A172 (cell line): Measurements from ENCODE around the gene CLDN7. TPM values are rescaled to one million over a fixed set of nuclear protein-coding genes. Genes with fewer than 3 reads are reported as not detected.
A peak's percentile ranks its signal among the peaks of the same experiment; 100 is the strongest.

Source experiments
- DNase-seq: peaks from one replicate; pipeline ENCODE4 v3.0.0-alpha.2; 2015; ENCODE audit warnings: low spot score
- total RNA-seq: library from RNA; depleted of rRNA; stranded (reverse); fragments of >200 nt; shearing (Covaris generic); gene quantifications from 2 replicates; pipeline ENCODE4 v1.2.3, GENCODE V29; 2014

The CLDN7 gene
- total RNA-seq, 1 experiment from 2014 or later = not detected

DNA sequence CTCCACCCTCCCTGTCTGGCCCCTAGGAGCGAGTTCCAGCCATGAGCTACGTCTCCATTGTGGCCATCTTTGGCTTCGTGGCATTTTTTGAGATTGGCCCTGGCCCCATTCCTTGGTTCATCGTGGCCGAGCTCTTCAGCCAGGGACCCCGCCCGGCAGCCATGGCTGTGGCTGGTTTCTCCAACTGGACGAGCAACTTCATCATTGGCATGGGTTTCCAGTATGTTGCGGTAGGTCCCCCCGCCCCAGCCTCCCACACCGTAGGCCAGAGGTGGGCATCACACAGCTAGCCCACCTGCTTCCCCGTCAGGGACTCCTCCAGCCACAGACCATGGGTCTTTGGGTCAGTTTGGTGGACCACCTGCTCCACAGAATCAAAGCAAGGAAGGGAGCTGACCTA is 23.4 kb upstream of the CLDN7 start:
- no peak for DNase-seq

DNA sequence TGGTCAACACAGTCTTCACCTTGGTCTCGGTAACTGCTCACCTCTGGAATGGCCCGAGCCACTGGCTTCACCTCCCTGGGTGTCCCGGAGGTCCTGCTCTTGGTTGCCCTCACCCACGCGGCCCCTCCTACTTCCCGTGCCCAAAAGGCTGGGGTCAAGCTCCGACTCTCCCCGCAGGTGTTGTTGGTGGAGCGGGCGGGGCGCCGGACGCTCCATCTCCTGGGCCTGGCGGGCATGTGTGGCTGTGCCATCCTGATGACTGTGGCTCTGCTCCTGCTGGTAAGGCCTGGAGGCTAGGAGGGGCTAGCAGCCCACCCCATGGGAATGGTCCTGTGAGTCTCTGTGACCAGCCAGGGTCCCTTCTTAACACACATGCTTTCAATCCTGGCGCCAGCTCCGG is 22.6 kb upstream of the CLDN7 start:
- no peak for DNase-seq

DNA sequence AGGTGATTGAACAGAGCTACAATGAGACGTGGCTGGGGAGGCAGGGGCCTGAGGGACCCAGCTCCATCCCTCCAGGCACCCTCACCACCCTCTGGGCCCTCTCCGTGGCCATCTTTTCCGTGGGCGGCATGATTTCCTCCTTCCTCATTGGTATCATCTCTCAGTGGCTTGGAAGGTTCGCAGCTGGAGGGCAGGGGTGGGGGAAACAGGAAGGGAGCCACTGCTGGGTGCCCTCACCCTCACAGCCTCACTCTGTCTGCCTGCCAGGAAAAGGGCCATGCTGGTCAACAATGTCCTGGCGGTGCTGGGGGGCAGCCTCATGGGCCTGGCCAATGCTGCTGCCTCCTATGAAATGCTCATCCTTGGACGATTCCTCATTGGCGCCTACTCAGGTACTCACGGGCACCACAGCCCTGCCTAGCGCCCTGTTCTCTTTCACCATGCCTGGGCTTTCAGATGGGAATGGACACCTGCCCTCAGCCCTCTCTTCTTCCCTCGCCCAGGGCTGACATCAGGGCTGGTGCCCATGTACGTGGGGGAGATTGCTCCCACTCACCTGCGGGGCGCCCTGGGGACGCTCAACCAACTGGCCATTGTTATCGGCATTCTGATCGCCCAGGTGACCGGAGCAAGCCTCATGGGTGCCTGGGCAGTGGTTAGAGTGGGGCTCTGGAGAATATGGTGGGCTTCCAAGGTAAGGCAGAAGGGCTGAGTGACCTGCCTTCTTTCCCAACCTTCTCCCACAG is 21.4 kb upstream of the CLDN7 start:
- no peak for DNase-seq

DNA sequence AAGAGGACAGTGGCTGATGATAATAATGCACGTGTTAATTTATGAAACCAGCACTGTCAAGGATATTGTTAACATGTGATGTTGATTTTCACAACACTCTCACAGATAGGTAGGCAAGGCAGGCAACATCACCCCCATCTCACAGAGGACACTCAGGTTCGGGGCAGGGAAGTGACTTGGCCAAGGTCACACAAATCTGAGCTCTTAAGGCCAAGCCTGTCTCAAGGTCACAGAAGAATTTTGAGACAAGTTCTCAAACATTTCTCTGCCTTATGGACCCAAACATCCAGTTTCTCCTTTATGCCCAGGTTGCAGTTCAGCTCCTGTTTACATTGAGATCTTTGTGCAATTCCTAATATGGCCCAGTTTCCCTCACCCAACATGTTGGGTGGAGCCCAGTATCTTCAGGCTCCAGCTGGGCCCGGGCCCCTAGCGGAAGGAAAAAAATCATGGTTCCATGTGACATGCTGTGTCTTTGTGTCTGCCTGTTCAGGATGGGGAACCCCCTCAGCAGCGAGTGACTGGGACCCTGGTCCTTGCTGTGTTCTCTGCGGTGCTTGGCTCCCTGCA is 20.6 kb upstream of the CLDN7 start:
- DNase-seq = no peak

DNA sequence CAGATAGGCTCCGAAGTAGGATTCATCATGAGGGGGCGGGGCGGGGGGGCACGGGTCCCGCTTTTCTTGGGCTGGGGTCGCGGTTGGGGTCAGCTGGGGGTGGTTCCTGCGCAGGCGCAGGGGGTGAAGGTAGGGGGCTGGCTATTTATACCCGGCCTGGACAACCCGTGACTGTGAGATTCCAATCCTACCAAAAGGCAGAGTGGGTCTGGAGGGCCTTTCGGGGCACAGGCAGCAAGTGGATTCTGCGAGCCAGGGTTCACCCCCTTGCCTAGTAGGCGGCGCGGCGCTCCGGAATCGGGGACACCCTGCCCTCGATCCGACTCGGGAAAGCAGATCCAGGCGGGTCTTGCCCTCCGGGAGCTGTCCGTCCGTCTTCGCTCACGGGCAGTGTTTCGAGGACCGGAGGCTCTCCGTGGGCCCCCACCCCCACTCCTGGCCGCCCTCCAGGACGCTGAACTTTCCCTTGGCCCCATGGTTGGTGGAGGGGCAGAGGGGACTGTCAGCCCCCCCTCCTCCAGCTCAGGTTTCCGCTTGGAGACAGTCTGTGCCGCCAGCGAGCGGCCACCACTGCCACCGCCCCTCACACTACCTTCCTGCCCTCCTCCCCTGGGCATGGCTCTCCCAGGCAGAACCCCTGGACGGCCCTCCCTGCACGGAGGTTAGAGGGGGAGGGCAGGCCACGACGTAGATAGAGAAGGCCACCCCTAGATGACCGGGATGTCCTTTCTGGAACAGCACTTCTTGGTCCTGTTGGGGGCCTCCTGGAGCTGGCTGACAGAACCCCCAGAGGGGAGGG is 19.9 kb upstream of the CLDN7 start:
- DNase-seq = no peak

DNA sequence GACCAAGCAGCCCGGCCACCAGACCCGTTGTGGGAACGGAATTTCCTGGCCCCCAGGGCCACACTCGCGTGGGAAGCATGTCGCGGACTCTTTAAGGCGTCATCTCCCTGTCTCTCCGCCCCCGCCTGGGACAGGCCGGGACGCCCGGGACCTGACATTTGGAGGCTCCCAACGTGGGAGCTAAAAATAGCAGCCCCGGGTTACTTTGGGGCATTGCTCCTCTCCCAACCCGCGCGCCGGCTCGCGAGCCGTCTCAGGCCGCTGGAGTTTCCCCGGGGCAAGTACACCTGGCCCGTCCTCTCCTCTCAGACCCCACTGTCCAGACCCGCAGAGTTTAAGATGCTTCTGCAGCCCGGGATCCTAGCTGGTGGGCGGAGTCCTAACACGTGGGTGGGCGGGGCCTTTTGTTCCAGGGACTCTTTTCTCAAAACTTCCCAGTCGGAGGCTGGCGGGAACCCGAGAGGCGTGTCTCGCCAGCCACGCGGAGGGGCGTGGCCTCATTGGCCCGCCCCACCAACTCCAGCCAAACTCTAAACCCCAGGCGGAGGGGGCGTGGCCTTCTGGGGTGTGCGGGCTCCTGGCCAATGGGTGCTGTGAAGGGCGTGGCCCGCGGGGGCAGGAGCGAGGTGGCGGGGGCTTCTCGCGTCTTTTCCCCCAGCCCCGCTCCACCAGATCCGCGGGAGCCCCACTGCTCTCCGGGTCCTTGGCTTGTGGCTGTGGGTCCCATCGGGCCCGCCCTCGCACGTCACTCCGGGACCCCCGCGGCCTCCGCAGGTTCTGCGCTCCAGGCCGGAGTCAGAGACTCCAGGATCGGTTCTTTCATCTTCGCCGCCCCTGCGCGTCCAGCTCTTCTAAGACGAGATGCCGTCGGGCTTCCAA is 19.0 kb upstream of the CLDN7 start, which contains the start of gene SLC2A4:
TSS of gene SLC2A4 (plus strand) at position 645 of the 879 bp plus-strand sequence. CDS start at position 862, 217 bp downstream.
- peak; percentile 88 for DNase-seq

DNA sequence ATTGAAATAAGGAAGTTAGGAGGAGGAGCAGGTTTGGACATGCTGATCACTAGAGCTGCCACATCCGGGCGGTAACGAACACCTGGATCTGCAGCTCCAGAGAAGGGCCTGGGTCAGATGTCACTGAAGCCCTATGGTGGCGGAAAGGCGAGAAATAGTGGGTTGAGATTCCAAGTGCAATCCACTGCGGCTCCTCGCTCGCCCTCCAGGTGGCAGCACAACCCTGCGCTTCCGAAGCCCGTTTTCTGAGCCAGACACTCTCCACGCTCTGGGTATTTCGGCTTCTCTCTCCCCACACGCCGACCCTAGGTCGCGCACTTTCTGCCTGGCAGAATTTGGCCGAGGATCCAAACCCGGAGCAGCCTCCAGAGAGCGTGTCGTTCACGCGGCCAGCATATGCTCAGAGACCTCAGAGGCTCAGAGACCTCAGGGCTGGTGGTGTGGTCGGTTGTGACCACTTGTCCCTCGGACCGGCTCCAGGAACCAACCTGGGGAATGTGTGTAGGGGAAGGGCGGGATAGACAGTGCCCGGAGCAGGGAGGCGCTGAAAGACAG is 18.3 kb upstream of the CLDN7 start:
- peak; percentile 77 for DNase-seq

DNA sequence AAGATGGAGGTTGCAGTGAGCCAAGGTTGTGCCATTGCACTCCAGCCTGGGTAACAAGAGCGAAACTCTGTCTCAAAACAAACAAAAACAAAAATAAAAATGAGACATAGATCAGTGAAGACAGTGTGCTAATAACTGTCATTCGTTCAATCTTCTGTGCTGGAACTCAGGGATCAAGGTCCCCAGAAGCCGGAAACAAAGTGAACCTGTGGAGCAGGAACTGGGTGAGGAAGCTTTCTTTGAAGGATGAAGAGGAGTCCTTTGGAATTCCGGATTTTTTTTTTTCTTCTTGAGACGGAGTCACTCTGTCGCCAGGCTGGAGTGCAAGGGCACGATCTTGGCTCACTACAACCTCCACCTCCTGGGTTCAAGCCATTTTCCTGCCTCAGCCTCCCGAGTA is 17.2 kb upstream of the CLDN7 start:
- DNase-seq = no peak

DNA sequence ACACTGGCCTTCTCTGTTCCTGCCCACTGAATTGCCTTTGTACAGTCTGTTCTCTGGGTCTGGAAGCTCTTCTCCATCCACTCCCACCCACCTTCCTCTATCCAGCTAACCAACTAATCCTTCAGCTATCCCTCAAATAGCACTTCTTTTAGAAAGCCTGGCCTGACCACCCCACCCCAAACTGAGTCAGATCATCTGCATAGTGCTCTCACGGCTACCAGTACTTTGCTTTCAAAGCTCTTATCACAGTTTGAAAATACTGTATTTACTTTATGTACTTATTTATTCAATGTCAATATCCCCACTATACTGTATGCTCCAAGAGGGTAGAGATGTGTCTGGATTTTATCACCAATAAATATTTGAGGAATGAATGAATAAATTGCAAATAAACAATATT is 4.5 kb upstream of the CLDN7 start:
- no peak for DNase-seq

DNA sequence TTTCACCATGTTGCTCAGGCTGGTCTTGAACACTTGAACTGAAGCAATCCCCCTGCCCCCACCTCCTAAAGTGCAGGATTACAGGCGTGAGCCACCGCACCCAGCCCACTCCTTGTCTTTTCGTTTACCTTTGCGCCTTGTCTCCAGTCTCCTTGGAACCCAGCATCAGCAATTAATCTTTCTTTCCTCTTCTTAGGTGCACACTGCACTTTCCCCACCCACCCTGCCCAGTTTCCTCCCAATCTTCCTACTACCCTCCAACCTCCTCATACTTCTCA is 1.5 kb upstream of the CLDN7 start:
- DNase-seq = no peak

DNA sequence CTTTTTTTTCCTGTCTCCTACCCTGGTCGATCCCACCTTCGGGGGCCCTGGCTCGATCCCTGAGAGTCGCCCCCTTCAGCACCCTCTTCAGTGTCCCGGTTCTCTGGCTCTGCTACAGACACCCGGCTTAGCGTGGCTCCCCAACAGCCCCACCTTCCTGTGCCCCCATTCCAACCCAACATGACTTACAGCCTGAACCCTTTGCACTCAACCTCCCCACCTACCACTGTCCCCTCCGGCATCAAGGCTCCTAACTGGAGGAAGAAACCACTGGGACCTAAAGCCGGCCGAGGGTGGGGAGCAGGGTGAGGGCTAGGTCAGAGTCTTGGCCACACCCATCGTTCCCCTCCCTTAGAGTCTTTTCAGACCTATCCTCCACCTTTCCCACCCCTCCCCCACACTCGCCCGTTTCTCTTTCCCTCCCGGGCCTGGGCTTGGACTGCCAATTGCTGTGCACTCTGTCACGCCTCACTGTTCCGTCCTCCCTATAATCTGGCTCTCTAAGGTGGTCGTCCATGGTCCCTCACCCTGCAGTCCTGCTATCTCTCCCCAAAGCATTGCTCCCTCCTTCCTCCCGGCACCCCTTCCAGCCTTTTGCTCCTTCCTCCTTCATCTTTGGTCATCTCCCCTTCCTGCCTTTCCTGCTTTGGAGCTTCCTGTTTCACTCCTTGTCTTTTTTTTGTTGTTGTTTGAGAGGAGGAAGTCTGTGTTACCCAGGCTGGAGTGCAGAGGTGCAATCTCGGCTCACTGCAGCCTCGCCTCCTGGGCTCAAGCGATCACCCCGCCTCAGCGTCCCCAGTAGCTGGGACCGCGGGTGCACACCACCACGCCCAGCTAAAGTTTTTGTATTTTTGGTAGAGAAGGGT is 890 bp upstream of the CLDN7 start:
- no peak for DNase-seq

DNA sequence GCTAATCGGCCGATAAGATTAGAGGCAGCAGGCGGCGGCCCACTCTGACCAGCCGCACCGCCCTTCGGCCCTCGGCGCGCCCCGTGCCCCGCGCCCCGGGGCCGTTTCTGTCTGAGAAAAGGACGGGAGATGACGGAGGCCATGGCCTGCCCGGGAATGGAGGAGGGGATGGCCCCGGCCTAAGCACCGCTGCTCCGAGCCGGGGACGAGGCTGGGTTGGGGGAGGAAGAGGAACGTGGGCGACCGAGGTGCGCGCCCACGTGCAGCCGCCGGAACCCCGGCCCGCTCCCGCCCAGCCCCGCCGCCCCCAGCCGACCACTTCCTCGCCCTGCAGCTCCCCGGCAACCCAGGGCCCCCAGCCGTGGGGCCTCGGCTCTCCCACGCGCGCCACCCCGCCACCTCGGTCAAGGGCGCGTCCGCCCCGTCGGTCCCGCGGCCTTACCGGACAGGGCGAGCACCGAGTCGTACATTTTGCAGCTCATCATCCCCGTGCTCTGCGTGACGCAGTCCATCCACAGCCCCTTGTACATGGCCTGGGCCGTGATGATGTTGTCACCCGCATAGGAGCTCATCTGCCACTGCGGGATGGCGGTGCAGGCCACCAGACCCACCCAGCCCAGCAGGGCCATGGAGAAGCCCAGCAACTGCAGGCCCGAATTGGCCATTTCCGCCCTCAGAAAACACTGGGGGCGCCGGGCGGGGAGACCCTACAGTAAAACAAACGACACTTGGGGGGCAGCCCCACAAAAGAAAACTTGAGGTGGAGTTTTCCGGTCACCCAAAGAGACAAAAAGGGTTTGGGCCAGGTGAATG is 693 bp downstream of the CLDN7 start:
- DNase-seq = no peak

DNA sequence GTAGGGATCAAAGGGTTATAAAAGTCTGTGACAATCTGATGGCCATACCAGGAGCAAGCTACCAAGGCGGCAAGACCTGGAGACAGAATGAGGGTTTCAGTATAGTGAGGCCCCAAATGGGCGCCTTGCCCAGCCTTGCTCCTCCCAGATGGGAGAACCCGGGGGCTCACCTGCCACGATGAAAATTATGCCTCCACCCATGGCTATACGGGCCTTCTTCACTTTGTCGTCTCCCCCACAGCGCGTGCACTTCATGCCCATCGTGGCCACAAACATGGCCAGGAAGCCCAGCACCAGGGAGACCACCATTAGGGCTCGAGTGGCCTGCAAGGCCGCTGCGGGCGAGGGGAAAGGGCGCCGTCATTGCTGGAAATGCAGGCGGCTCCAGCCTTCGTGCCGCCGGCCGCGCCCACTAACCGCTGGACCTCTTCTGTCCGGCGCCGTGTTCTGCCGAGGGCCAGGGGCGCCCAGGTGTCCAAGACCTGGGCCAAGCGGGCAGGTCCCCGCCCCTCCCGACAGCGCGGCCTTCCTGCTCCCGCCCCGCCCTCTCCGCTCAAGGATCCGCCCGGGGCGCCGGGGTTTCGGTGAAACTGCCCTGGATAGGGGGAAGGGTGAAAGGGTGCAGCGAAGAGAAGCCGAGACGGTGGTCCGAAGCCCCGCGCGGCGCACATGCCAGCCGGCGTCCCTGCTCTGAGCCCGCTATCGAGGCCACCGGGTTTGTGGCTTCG is 1.5 kb downstream of the CLDN7 start:
- DNase-seq = no peak

DNA sequence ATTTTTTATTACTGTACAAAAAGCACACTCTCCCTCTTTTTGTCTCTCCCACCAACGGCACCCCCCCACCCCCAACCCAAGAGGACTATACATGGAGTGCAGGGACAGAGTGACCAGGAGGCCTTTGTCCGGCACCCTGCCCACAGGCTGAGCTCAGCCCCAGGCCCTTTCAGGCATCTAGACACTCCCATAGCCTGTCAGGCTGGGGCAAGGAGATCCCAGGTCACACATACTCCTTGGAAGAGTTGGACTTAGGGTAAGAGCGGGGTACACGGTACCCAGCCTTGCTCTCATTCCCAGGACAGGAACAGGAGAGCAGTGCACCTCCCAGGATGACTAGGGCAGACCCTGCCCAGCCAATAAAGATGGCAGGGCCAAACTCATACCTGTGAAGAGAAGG is 2.1 kb downstream of the CLDN7 start:
- no peak for DNase-seq

DNA sequence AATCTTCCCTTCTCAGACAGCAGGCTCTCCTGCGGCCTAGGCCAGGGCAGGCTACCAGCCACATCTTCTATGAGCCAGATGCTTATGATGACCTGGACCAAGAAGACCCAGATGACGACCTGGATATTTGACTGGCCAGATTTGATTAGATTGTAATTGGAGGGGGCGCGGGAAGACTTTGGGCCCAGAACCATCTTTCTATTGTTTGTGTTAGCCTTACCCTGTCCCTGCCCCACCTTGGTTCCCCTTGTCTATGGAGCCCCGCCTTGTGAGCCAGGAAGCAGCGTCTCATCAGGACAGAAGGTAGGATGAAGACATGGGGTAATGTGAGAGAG is 2.8 kb downstream of the CLDN7 start:
- no peak for DNase-seq

DNA sequence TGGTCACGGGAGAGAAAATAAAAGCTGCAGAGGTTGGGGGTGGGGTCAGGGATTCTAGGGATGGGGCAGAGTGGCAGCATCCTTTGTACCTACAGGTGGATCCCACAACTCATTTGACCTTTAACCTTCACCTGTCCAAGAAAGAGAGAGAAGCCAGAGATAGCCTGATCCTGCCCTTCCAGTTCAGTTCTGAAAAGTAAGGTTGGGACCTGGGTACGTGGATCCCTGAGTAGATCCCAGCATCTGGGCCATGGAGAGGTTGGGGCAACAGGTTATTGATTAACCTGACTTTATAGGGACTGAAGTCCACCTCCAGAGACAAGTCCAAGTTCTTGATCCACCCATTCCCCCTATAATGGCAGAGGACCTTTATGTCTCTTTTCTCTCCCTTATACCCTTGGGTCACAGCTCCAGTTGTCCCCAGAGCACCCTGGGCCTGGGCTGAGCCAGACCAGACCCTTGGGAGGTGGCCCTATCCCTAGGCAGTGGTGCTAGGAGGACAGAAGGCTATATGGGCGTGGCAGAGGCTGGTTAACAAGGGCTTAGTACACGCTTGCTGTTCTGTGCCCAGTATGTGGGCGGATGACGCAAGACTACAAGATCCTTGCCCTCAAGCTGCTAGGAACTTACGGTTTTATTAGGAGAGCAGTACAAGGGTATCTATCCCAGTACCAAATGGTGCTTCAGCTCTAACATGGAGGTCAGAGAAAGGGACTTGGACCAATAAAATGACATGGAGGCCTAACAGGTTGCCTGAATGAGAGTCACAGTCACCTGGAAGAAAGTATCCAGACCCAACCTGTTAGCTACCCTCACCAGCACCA is 3.3 kb downstream of the CLDN7 start:
- DNase-seq = no peak

DNA sequence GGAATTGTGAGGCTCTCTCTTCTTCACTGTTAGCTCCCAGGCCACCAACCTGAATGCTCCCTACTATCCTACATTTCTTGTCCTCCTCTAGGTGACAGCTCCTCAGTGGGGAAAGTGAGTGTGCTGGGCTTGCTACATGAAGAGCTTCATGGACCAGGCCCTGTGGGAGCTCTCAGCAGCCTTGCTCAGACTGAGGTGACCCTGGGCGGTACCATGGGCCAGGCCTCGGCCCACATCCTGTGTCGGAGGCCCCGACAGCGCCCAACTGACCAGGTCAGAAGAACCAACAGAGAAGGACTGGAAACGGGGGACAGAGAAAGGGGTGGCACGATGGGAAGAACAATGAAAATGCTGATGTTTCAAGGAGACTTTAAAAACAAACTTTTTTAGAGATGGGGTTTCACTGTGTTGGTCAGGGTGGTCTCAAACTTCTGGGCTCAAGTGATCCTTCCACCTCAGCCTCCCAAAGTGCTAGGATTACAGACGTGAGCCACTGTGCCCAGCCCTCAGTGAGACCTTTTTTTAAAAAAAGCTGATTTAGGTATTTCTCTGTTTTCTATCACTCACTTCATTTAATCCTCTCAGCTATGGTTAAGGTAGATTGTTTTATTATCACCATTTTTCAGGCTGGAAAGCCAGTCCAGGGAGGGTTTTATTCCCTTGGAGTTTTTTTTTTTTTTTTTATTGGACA is 5.4 kb downstream of the CLDN7 start:
- DNase-seq = no peak

DNA sequence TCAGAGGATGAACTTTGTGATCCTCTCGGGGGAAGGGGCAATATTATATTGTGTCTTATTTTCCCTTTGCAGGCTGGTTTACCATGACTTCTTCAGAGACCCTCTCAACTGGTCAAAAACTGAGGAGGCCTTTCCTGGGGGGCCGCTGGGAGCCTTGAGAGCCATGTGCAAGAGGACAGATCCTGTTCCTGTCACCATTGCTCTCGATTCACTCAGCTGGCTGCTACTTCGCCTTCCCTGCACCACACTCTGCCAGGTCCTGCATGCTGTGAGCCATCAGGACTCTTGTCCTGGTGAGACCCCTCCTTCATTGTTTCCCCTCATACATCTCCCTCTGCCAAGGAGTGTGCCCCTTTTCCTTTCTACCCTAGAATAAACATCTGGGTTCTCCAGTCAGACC is 7.8 kb downstream of the CLDN7 start:
- no peak for DNase-seq
